ENCODE measurements around the gene NUP98. TPM values are rescaled to one million over a fixed set of nuclear protein-coding genes. Genes with fewer than 3 reads are reported as not detected.
"Not testable (repeated sequence)": the region's sequence is repeated elsewhere in the genome, so short reads cannot be mapped to it uniquely, and the experiment has no call there.

Gene NUP98
- total RNA-seq, 2 donors from 2014 or later: 47.9 to 55.9 TPM

GRCh38 chr11:3660960-3661359 lies 136.4 kb downstream of the NUP98 start:
- ATAC-seq (no peak), DNase-seq (no peak)
- intact Hi-C loops (cut with DNase I, micrococcal nuclease): no loop called here

GRCh38 chr11:3659595-3660515 lies 137.5 kb downstream of the NUP98 start:
- DNase-seq (peak in 1 of 2 donors; percentile 12), ATAC-seq (peak; percentile 35)
- intact Hi-C loops (cut with DNase I, micrococcal nuclease): no loop called here

- ATAC-seq: no peak
- intact Hi-C loops (cut with DNase I, micrococcal nuclease): no loop called here
- no peak for DNase-seq
Observed at GRCh38 chr11:3658252-3658651, 139.1 kb downstream of the NUP98 start.

GRCh38 chr11:3657331-3657730 lies 140.0 kb downstream of the NUP98 start:
- ATAC-seq; DNase-seq; intact Hi-C loops (cut with DNase I, micrococcal nuclease): not testable (repeated sequence)

- ATAC-seq: no peak
Observed at GRCh38 chr11:3655547-3655946, 141.8 kb downstream of the NUP98 start.

GRCh38 chr11:3652514-3652913 lies 144.8 kb downstream of the NUP98 start:
- ATAC-seq; DNase-seq; intact Hi-C loops (cut with DNase I, micrococcal nuclease): not testable (repeated sequence)

More at GRCh38 chr11:3655547-3655946, 141.8 kb downstream of the NUP98 start:
- intact Hi-C loops (cut with DNase I, micrococcal nuclease): no loop called here
- DNase-seq: no peak

- intact Hi-C loops (cut with DNase I, micrococcal nuclease); ATAC-seq; DNase-seq: not testable (repeated sequence)
Observed at GRCh38 chr11:3649374-3649773, 148.0 kb downstream of the NUP98 start.

GRCh38 chr11:3648843-3649242 lies 148.5 kb downstream of the NUP98 start:
- DNase-seq; intact Hi-C loops (cut with DNase I, micrococcal nuclease); ATAC-seq: not testable (repeated sequence)

- intact Hi-C loops (cut with DNase I, micrococcal nuclease): no loop called here
- DNase-seq: no peak
- ATAC-seq: no peak
Observed at GRCh38 chr11:3645552-3645951, 151.8 kb downstream of the NUP98 start.

GRCh38 chr11:3644817-3645235 lies 152.5 kb downstream of the NUP98 start, which contains the start of gene ART1:
Gene ART1 (plus strand): TSS chr11:3645128. CDS start chr11:3659214, 14,086 bp downstream.
- ATAC-seq: peak; percentile 59
- intact Hi-C loops (cut with DNase I, micrococcal nuclease): no loop called here
- DNase-seq: peak in 1 of 2 donors; percentile 11

GRCh38 chr11:3643102-3643546 lies 154.2 kb downstream of the NUP98 start:
- DNase-seq; intact Hi-C loops (cut with DNase I, micrococcal nuclease); ATAC-seq: not testable (repeated sequence)

GRCh38 chr11:3642071-3642951 lies 155.0 kb downstream of the NUP98 start:
- ATAC-seq (peak; percentile 89), DNase-seq (peak; percentile 66 to 74)
- intact Hi-C loops (cut with DNase I, micrococcal nuclease): no loop called here

- DNase-seq (no peak), ATAC-seq (no peak)
- intact Hi-C loops (cut with DNase I, micrococcal nuclease): no loop called here
Observed at GRCh38 chr11:3641701-3642070, 155.7 kb downstream of the NUP98 start, which contains the start of gene ART5. Gene ART5 (minus strand): TSS chr11:3641992. CDS start chr11:3641862, 130 bp downstream.

GRCh38 chr11:3641191-3641590 lies 156.2 kb downstream of the NUP98 start:
- ATAC-seq: no peak
- intact Hi-C loops (cut with DNase I, micrococcal nuclease): no loop called here
- no peak for DNase-seq

GRCh38 chr11:3639841-3640240 lies 157.5 kb downstream of the NUP98 start:
- ATAC-seq (no peak), DNase-seq (no peak)
- intact Hi-C loops (cut with DNase I, micrococcal nuclease): no loop called here

- no peak for ATAC-seq
- DNase-seq: no peak
- intact Hi-C loops (cut with DNase I, micrococcal nuclease): no loop called here
Observed at GRCh38 chr11:3638513-3638912, 158.8 kb downstream of the NUP98 start.

GRCh38 chr11:3637201-3637600 lies 160.2 kb downstream of the NUP98 start:
- no peak for DNase-seq
- no peak for ATAC-seq
- intact Hi-C loops (cut with DNase I, micrococcal nuclease): no loop called here

- ATAC-seq: no peak
- DNase-seq: no peak
- intact Hi-C loops (cut with DNase I, micrococcal nuclease): no loop called here
Observed at GRCh38 chr11:3635641-3636375, 161.5 kb downstream of the NUP98 start.
